T-helper 22 cell (primary cell): Measurements from ENCODE around the gene COLEC11.
A peak's percentile ranks its signal among the peaks of the same experiment; 100 is the strongest.

Experiments used
- DNase-seq: peaks from one replicate; pipeline ENCODE4 v3.0.0-alpha.2; 2020; ENCODE audit warnings: low read depth

The COLEC11 gene

DNA sequence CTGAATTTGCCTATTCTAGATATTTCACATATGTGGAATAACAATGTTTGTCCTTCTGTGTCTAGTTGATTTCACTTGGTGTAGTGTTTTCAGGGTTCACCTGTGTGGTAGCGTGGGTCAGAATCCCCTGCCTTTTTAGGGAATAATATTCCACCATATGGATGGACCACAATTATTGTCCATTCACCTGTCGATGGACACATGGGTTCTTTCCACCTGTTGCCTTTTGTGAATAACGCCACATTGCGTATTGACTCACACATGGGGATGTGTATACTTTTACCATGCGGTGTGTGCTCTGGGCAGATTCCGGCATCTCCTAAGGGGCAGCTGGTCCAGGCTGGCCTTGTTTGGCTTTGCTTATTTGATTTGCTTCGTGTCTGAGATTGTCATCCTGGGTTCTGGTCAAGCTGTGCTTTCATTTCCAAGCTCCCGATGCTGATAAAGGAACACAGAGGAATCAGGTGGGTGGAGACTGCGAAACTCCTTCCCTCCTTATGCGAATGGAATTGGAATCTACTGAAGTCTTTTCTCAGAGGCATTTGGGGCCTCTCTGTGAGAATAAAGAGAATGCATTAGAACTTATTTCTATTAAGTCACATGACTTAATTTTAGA lies 44.2 kb downstream of the COLEC11 start:
- DNase-seq: no peak

DNA sequence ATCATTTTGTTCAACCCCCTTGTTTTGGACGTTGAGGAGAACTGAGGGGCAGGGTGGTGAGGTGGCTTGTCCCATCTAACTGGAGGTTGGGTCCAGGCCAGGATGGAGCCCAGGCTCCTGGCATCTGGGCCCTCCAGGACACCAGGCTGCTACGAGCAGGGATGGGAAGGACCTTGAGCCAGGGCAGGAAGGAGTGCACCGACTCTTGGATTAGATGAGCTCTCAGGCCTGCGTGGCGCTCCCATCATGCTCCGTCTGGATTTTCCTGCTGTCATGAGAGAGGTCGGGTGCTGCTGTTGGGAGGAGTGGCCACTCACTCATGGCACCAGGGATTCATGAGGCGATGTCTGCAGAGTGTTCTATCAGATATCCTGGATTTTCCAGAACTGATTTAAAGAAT lies 44.7 kb downstream of the COLEC11 start:
- DNase-seq: no peak

GRCh38 chr2:3641181-3641580 lies 46.3 kb downstream of the COLEC11 start:
- no peak for DNase-seq

- no peak for DNase-seq
Observed at GRCh38 chr2:3641841-3642421, 47.0 kb downstream of the COLEC11 start.

GRCh38 chr2:3642521-3643215 lies 47.8 kb downstream of the COLEC11 start:
- no peak for DNase-seq

DNA sequence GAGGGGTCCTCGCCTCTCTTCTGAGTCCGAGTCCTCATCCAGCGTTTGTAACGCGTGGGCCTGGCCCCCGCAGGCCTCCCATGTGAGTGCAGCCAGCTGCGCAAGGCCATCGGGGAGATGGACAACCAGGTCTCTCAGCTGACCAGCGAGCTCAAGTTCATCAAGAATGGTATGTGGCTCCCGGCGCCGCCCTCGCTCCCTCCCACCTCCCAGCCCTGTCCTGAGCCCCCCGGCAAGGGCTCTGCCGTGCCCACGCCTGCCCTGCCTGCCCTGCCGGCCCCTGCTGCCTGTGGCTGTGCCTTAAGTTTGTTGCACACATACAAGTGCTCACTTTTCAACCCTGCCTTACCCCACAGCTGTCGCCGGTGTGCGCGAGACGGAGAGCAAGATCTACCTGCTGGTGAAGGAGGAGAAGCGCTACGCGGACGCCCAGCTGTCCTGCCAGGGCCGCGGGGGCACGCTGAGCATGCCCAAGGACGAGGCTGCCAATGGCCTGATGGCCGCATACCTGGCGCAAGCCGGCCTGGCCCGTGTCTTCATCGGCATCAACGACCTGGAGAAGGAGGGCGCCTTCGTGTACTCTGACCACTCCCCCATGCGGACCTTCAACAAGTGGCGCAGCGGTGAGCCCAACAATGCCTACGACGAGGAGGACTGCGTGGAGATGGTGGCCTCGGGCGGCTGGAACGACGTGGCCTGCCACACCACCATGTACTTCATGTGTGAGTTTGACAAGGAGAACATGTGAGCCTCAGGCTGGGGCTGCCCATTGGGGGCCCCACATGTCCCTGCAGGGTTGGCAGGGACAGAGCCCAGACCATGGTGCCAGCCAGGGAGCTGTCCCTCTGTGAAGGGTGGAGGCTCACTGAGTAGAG lies 48.7 kb downstream of the COLEC11 start:
- no peak for DNase-seq

DNA sequence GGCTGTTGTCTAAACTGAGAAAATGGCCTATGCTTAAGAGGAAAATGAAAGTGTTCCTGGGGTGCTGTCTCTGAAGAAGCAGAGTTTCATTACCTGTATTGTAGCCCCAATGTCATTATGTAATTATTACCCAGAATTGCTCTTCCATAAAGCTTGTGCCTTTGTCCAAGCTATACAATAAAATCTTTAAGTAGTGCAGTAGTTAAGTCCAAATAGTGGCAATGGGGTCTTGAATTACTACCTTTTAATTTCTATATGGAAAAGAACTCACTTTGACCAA lies 49.3 kb downstream of the COLEC11 start:
- no peak for DNase-seq

DNA sequence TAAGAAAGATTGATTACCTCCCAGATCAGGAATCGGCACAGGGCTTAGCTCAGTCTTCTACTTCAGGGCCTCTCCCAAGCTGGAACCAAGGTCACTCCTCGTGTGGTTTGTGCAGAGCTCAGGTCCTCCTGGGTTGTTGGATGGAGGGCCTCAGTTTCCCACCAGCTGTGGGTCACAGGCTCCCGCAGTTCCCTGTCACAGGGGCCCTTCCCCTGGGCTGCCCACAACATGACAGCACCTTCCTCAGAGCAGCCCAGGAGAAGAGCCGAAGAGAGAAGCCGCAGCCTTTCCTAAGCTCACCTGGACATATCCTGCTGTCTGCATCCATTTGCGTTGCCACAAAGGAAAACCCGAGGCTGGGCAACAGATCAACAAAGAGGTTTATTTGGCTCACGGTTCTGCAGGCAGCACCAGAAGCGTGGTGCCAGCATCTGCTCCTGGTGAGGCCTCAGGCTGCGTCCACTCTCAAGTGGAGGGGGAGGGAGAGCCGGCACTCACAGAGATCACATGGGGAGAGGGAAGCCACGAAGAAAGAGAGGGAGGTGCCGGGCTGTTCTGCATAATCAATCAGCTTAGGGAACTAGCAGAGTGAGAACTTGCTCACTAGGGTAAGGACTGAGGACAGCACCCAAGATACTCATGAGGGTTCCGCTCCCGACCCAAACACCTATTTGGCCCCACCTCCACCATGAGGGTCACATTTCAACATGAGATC lies 50.1 kb downstream of the COLEC11 start:
- DNase-seq: no peak

DNA sequence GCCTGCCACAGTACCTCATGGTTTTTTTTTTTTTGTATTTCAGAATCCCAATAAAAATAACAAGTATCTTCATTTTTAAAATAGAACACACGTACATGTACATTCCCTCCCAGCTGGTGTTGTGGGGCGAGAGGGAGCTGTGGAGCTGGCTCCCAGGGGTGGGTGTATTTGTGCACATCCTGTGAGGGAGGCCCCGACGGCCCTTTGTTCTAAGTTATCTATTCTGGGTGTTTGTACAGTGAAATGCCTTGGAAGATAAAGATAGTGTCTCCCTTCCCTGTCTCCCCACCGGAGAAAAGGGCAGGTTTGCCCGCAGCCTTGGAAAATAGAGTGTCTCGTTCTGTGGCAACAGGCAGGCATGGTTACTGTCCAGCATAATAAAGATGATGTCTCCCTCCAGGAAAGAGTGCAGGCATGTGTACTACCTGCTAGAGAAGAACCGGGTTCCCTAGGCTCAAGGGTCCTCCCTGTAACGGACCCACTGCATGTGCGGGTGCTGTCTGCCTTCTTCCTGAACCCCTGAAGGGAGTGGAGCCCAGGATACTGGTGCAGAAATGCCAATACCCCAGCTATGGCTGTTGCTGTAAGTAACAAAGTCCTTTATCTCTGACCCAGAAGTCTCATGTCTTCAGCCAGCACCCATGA lies 51.0 kb downstream of the COLEC11 start:
- no peak for DNase-seq

DNA sequence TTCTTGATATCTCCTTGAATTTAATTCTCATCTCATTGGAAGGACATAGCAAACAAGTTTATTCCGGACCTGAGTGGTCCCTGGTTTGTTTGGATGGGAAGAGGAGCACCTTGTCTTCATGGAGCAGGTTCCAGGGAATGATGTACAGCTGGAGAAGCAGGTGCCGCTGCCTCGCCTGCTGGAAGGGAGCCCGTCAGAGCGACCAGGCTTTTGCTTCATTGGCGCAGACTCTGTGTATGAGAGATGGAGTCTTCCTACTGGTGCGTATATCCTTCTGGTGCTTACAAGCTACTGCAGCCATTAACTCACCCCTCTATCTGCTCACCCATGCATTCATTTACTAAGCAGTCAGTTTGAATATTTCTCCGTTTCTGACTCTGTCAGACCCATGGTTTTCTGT lies 51.5 kb downstream of the COLEC11 start:
- DNase-seq: no peak

DNA sequence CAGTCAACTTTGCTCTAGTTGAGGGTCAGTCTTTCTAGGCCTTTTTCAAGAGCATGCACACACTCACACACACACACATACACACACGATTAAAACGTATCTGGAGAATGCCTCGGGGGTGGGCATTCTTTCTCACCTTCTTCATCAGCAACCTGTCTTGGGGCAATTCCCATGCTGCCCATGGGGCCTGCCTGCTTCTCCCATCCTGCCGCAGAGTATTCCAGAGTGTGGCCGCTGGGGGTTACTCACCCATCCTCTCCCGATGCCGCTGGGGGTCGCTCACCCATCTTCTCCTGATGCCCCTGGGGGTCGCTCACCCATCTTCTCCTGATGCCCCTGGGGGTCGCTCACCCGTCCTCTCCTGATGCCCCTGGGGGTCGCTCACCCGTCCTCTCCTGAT lies 52.3 kb downstream of the COLEC11 start:
- DNase-seq: no peak

GRCh38 chr2:3647831-3648651 lies 53.1 kb downstream of the COLEC11 start:
- no peak for DNase-seq

- no peak for DNase-seq
Observed at GRCh38 chr2:3648652-3649177, 53.8 kb downstream of the COLEC11 start.

- DNase-seq: no peak
Observed at GRCh38 chr2:3649581-3649980, 54.7 kb downstream of the COLEC11 start.

GRCh38 chr2:3650140-3650920 lies 55.4 kb downstream of the COLEC11 start:
- no peak for DNase-seq

DNA sequence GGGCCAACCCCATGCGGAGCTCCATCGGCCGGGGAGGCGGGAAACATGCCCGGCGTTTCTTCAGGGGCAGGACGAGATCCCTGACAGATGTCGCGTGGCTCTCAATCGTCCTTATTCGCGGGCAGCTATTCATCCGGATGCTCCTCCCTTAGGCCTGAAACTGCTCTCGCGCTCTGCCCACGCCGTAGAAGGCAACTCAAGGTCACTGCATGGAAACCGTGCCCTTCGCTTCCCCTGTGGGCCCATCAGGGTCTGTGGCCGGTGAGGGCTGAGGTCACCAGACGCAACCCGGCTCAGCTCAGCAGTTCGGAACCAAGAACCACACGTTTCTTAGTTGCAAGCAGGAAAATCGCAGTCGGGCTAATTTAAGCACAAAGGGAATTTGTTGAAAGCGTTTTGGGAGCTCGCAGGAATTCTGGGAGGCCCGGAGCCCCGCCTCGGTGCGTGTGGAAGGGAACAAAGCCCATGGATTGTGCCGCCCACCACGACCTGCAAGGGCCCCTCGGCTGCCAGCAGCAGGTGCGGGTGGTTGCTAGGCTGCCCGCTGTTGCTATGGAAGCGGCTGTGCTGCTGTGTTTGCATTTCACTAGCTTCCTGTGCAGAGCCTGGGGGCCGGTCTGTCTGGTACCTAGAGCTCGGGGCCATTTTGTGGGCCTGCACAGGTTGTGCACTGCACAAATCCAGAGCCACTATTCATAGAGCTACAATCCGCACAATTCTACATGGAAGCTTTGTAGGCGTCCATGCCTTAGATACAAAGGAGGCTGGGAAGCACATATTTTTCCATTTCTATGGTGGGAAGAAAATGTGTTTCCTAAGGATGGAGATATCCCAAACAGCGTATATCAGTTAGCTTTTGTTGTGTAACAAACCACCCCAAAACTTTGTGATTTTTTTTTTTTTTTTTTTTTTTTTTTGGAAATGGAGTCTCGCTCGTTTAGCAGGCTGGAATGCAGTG lies 57.1 kb downstream of the COLEC11 start:
- DNase-seq: peak; percentile 44

- no peak for DNase-seq
Observed at GRCh38 chr2:3652896-3653625, 58.1 kb downstream of the COLEC11 start.

DNA sequence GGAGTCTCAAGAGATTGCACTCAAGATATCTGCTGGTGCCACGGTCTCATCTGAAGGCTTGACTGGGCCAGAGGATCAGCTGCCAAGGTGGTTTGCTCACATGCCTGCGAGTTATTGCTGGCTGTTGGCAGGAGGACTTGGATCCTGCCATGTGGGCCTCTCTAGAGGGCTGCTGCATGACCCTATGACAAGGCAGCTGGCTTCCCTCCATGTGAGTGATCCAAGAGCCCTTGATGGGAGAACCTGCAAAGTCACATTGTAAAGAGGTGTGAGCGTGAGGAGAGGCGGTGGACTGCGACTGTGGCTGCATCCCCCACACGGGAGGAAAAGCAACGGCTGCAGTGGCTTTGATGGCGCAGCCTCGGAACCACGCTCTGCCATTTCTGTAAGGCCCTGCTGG lies 59.1 kb downstream of the COLEC11 start:
- DNase-seq: no peak
